Posterior cingulate gyrus (tissue), 11 donors: ENCODE results near the gene DAP3.
A peak's percentile ranks its signal among the peaks of the same experiment; 100 is the strongest.
"Not testable (repeated sequence)": the region's sequence is repeated elsewhere in the genome, so short reads cannot be mapped to it uniquely, and the experiment has no call there.

Experiments used
- DNase-seq, 10 donors: peaks; one replicate each; pipeline versions ENCODE4 v3.0.0 to v3.0.0-alpha.2; 2020 to 2021; ENCODE audit warnings: mixed read lengths in 3 of 10
- intact Hi-C: fragments of 100-400 bp; cut with DNase I; formaldehyde crosslinking; loops from one replicate; pipeline ENCODE4 v1.15.1; 2023

DAP3 gene

DNA sequence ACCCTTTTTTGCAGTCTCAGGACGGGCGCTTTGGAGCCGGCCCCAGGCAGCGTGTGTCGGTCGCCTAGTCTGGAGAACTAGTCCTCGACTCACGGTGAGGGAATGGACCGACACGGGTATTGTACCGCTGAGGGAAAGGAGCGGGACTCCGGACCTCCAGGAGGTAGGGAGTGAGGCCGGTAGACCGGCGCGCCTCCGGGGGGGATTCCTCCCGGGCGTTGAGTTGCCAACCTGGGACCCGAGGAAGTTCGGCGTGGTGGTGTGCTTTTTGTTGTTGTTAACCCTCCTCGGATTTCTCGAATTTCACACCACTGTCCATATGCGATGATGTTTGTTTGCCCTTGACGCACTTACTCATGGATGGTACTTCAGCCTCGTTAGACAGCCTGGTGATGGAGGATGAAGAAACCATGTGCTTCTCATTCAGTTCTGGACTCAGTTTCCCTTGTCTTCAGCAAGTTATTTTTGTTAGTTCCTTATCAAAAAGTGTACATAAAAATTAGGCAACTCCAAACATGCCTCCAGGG, at the start of gene DAP3:
Gene DAP3 (plus strand): TSS at position 11 of the 527 bp plus-strand sequence. CDS start 20,689 bp downstream, outside the sequence.
- peak in 3 of 10 donors; percentile 79 to 96 (median 95) for DNase-seq
- intact Hi-C loops, result not testable (repeated sequence)

DNA sequence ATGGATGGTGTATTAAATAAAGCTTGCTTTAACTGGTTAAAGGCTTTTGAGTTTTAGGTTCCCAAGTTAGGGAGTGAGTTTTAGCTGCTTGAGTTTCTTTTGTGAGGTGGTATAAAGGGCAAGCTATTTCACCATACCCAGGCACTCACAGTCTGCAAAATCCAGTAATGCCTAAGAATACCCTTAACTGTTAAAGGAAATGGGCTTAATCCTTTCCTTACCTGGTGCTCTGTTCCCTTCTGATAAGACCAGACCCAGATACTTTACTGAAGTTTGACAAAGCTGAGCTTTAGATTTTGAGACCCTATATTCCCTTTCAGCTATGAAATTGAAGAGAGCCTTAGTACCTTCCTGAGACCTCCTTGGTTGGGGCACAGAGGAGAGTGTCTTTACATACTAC, 48.5 kb upstream of the DAP3 start:
- intact Hi-C loops, result no loop called here

DNA sequence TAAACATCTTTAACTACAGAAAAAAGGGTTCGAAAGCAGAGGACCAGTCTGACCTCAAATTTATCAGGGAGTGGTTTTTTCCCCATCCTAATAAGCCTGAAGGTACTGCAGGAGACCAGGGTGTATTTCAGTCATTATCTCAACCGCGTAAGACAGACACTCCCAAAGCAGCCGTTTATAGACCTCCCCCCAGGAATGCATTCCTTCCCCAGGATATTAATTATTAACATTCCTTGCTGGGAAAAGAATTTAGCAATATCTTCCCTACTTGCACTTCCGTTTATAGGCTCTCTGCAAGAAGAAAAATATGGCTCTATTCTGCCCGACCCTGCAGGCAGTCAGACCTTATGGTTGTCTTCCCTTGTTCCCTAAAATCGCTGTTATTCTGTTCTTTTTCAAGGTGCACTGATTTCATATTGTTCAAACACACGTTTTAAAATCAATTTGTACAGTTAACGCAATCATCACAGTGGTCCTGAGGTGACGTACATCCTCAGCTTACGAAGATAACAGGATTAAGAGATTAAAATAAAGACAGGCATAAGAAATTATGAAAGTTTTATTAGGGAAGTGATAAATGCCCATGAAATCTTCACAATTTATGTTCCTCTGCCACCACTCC, 46.2 kb upstream of the DAP3 start:
- intact Hi-C loops, DNase-seq: not testable (repeated sequence)

More for the DNA sequence above, 48.5 kb upstream of the DAP3 start:
- no peak for DNase-seq

GRCh38 chr1:155643230-155643629, 45.7 kb upstream of the DAP3 start:
- intact Hi-C loops, result no loop called here
- DNase-seq, result no peak

DNA sequence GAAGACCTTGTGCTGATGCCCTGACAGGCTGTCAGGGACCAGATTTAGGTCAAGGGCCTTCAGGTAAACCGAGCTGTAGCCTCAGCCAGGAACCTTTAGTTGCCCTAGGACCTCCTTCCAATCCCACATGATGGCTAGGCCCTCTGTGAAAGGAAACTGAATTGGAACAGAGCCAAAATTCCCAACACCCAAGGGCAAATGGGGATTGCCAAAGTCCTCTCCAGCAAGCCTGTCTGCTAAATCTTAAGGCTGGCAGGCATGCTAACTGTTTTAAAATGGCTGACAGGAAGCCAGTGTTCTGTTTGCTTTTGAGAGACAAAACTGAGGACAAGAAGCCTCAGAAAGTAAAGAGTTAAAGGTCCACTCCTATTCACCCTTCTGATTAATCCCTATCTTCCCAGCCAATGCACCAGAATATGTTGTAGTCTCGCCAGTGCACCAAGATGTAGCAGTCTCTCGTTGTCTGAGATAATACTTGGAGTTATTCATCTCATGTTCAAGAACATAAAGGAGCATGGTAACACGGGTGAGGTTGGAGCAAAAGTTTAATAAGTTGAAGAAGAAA, 43.8 kb upstream of the DAP3 start:
- no peak for DNase-seq
- intact Hi-C loops, result no loop called here

DNA sequence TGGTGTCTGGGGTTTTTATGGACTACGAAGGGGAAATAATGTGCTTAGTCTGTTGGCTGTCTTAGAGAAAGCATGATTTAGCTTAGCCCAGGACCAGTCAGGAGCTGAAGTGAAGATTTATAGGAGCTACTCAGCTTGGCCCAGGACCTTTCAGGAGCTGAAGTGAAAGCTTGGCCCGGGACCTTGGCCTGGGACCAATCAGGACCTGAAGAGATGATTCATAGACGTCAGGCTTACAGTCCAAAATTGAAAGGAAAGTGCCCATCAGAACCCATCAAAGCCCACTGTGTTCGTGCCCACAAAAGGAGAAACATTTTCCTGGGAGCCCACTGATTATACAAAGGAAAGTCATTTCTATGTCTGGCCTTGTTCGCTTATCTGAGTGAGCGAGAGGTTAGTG, 43.2 kb upstream of the DAP3 start:
- intact Hi-C loops, result no loop called here
- DNase-seq, result no peak

DNA sequence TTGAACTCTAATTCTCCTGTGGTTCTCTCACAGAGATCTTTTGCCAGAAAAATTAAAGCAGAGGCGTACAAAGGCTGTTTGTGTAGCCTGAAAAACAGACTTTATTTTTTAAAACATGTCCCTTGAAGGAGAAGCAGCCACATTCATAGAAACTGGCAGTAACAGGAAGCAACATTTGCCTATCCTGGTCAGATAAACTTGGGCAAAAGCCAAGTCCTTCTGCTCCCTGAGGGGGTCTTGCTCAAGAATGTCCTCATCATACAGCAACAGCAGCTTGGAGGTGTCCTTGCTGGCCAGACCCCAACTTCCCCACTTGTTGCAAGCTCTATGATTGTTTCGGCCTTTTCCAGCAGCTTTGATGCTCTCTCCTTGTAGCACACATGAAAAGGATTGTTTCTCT, 42.6 kb upstream of the DAP3 start:
- intact Hi-C loops, result no loop called here
- DNase-seq, result no peak

GRCh38 chr1:155648207-155649147, 40.4 kb upstream of the DAP3 start:
- no peak for DNase-seq
- intact Hi-C loops, result no loop called here

GRCh38 chr1:155649676-155650075, 39.2 kb upstream of the DAP3 start:
- DNase-seq, result no peak
- intact Hi-C loops, result no loop called here

DNA sequence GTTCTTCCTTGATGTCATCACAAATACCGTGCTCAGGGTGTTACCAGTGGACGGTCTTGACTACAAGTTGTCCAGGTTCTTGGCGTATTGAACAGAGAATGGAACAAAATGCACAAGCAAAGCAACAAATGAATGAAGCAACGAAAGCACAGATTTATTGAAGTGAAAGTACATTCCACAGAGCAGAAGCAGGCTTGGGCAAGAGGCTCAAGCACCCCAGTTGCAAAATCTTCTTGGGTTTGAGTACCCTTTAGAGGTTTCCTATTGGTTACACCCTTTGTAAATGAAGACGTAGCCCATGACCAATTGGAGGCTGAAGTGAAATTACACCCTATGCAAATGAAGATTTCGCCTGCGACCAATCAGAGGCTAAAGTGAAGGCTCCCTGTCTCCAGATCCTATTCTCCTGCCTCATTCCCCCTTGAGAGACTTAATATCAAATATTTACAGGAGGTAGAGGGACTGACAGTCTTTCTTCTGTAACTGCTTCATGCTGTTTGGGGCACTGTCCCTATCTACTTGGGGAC, 38.6 kb upstream of the DAP3 start:
- intact Hi-C loops, result no loop called here
- no peak for DNase-seq

- intact Hi-C loops, result no loop called here
- DNase-seq, result no peak
Measured at GRCh38 chr1:155651861-155652661, 36.8 kb upstream of the DAP3 start.

DNA sequence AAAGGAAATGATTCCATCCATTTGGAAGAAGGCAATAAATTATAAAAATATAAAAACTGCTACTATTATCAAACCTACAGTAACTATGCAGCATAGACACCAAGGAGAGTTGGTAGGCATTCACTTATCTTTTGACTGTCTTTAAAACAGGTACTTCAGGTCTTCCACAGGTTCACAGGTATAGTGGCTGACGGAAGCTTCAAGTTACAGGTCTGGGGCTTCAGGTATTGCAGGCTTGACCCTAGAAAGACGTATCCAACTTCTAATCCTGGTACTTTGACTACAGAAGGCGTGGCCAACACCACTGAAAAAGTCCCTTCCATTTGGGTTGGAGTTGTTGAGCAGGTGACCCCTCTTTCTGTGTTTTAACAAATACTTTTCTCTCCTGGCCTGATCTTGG, 35.9 kb upstream of the DAP3 start:
- no peak for DNase-seq
- intact Hi-C loops, result no loop called here

- no peak for DNase-seq
- intact Hi-C loops, result no loop called here
Measured at GRCh38 chr1:155657463-155657862, 31.4 kb upstream of the DAP3 start.

- DNase-seq, intact Hi-C loops: not testable (repeated sequence)
Measured at GRCh38 chr1:155661239-155661638, 27.7 kb upstream of the DAP3 start.

GRCh38 chr1:155669233-155670162, 19.4 kb upstream of the DAP3 start:
- intact Hi-C loops, result no loop called here
- no peak for DNase-seq

DNA sequence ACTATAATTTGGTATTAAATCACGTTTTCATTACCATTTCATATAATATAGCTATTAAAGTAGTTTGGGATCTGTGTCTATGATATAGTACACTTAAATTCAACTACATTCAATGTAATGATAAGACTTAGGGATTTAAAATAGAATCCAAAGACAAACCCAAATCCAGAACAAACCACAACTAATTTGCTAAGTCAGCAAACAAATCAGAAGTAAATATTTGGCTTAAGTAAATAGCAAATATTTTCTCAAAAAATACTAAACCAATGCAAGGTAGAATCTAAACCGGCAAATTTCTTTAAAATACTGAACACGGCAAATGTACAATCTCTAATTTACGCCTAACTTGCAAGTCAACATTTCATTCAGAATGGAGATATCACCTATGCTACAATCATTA, 17.1 kb upstream of the DAP3 start:
- DNase-seq, result no peak
- intact Hi-C loops, result no loop called here

DNA sequence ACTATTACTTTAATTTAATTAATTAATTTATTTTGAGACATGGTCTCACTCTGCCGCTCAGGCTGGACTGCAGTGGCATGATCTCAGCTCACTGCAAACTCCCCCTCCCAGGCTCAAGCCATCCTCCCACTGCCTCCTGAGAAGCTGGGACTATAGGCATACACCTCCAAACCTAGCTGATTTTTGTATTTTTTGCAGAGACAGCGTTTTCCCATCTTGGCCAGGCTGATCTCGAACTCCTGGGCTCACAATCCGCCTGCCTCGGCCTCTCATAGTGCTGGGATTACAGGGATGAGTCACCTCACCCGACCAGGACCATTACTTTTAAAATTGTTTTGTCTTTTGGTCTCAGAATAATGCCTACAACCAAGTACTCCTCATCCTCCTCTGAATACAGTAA, 15.9 kb upstream of the DAP3 start:
- DNase-seq, result no peak

DNA sequence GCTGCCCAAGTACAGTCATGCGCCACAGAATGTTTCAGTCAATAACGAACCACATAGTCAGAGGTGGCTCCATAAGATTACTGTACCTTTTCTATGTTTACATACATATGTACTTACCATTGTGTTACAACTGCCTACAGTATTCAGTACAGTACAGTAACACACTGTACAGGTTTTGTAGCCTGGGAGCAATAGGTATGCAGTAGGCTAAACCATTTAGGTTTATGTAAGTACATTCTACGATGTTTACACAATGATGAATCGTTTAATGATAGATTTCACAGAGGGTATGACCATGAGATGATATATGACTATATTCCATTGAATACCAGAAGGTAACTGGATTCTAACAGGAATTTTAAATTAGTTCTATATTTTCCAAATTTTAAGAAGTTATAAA, 10.9 kb upstream of the DAP3 start:
- DNase-seq, result no peak
- intact Hi-C loops, result no loop called here

More for the DNA sequence above, 15.9 kb upstream of the DAP3 start:
- intact Hi-C loops, result no loop called here

DNA sequence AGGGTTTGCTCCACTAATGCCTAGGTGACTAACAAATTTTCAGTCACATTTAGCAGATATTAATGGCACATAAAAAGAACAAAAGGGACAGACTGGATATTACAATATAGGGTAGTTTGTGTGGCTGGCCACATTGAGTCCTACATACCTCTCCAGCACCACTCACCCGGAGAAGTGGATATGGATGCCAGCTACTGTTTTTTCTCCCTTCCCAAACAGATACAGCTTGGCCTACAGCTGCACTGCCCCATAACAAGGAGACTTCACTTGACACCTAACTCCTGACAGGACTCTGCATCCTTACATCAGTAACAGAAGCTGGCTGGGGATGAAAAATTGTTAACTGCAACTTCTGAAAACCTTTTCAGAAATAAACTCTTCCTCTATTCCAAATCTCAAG, 9.9 kb upstream of the DAP3 start:
- DNase-seq, intact Hi-C loops: not testable (repeated sequence)
